HepG2 (cell line): ENCODE measurements around the gene CHPF. TPM values are rescaled to one million over a fixed set of nuclear protein-coding genes. Genes with fewer than 3 reads are reported as not detected.

Experiments used
- BCLAF1 ChIP-seq: fragments of 450-650 bp; IDR thresholded peaks from 2 replicates; pipeline ENCODE4 v1.6.1; 2017; ENCODE audit warnings: mild to moderate bottlenecking
- CC2D1A ChIP-seq: sonication (generic); formaldehyde crosslinking; IDR thresholded peaks from 2 replicates; pipeline ENCODE4 v1.8.1; 2023; ENCODE audit warnings: mild to moderate bottlenecking, missing genetic modification reagents
- FOXJ3 ChIP-seq: sonication (generic); formaldehyde crosslinking; IDR thresholded peaks from 2 replicates; pipeline ENCODE4 v1.4.0; 2020; ENCODE audit warnings: missing genetic modification reagents, mild to moderate bottlenecking, borderline replicate concordance
- HDAC1 ChIP-seq: sonication (generic); formaldehyde crosslinking; IDR thresholded peaks from 2 replicates; pipeline ENCODE4 v1.5.1; 2020; ENCODE audit warnings: mild to moderate bottlenecking, missing genetic modification reagents
- HES4 ChIP-seq: sonication (generic); formaldehyde crosslinking; IDR thresholded peaks from 2 replicates; pipeline ENCODE4 v1.9.0; 2021; ENCODE audit warnings: mild to moderate bottlenecking, missing genetic modification reagents, borderline replicate concordance
- SUZ12 ChIP-seq: fragments of 150-350 bp; IDR thresholded peaks from 2 replicates; pipeline ENCODE4 v1.6.1; 2014; ENCODE audit warnings: low read depth, low read length
- ZFP36L1 ChIP-seq: sonication (generic); formaldehyde crosslinking; IDR thresholded peaks from 2 replicates; pipeline ENCODE4 v1.8.0; 2022; ENCODE audit warnings: mild to moderate bottlenecking, missing genetic modification reagents, moderate library complexity
- ZNF17 ChIP-seq: sonication (generic); formaldehyde crosslinking; IDR thresholded peaks from 2 replicates; pipeline ENCODE4 v1.5.0; 2020; ENCODE audit warnings: mild to moderate bottlenecking, missing genetic modification reagents
- ZNF317 ChIP-seq: sonication (generic); formaldehyde crosslinking; IDR thresholded peaks from 2 replicates; pipeline ENCODE4 v1.5.0; 2020; ENCODE audit warnings: mild to moderate bottlenecking, missing genetic modification reagents
- ZNF556 ChIP-seq: sonication (generic); formaldehyde crosslinking; IDR thresholded peaks from 2 replicates; pipeline ENCODE4 v1.4.0; 2020; ENCODE audit warnings: mild to moderate bottlenecking, missing genetic modification reagents, borderline replicate concordance
- ZNF839 ChIP-seq: sonication (generic); formaldehyde crosslinking; IDR thresholded peaks from 2 replicates; pipeline ENCODE4 v1.4.0; 2020; ENCODE audit warnings: missing genetic modification reagents, mild to moderate bottlenecking, borderline replicate concordance
- polyA plus RNA-seq, 8 experiments: library from polyadenylated mRNA; depleted of rRNA in 3 of 8; stranded (reverse) in 7 of 8; unstranded in 1 of 8; fragments of >200 nt; fragmentation: Illumina TruSeq in 4 of 8; extraction: Trizol in 4 of 8; gene quantifications; 2 replicates each; pipeline versions ENCODE4 v1.2.1 to v1.2.3, GENCODE V29; 2011 to 2016; ENCODE audit warnings: low read depth in 4 of 8, missing spikeins in 1 of 8, mixed read lengths in 1 of 8; ENCODE audit not compliant: insufficient read depth in 1 of 8
- total RNA-seq, 5 experiments: library from RNA; depleted of rRNA; stranded (reverse); fragments of >200 nt; fragmentation: Illumina TruSeq; extraction: Trizol; gene quantifications; 2 replicates each; pipeline ENCODE4 v1.2.3, GENCODE V29; 2016; ENCODE audit warnings: low read depth in 1 of 5
- TF ChIP-seq, protein P1 (sequence below): sonication (generic); formaldehyde crosslinking; IDR thresholded peaks from 2 replicates; pipeline ENCODE4 v1.4.0; 2020; ENCODE audit warnings: mild to moderate bottlenecking, missing genetic modification reagents
- TF ChIP-seq, protein P2 (sequence below): IDR thresholded peaks from 2 replicates; pipeline ENCODE4 v1.6.1; 2012; ENCODE audit warnings: low read length, improper control_type of control experiment
- TF ChIP-seq, protein P3 (sequence below): sonication (generic); formaldehyde crosslinking; IDR thresholded peaks from 2 replicates; pipeline ENCODE4 v1.5.0; 2020; ENCODE audit warnings: mild to moderate bottlenecking, missing genetic modification reagents

CHPF gene
- total and polyA plus RNA-seq, 2 of the 13 experiments (the other 11 are each of a cell fraction or from before 2014, with no cell fraction given): 79.6 to 111 TPM

- TF ChIP-seq, protein P1, sequence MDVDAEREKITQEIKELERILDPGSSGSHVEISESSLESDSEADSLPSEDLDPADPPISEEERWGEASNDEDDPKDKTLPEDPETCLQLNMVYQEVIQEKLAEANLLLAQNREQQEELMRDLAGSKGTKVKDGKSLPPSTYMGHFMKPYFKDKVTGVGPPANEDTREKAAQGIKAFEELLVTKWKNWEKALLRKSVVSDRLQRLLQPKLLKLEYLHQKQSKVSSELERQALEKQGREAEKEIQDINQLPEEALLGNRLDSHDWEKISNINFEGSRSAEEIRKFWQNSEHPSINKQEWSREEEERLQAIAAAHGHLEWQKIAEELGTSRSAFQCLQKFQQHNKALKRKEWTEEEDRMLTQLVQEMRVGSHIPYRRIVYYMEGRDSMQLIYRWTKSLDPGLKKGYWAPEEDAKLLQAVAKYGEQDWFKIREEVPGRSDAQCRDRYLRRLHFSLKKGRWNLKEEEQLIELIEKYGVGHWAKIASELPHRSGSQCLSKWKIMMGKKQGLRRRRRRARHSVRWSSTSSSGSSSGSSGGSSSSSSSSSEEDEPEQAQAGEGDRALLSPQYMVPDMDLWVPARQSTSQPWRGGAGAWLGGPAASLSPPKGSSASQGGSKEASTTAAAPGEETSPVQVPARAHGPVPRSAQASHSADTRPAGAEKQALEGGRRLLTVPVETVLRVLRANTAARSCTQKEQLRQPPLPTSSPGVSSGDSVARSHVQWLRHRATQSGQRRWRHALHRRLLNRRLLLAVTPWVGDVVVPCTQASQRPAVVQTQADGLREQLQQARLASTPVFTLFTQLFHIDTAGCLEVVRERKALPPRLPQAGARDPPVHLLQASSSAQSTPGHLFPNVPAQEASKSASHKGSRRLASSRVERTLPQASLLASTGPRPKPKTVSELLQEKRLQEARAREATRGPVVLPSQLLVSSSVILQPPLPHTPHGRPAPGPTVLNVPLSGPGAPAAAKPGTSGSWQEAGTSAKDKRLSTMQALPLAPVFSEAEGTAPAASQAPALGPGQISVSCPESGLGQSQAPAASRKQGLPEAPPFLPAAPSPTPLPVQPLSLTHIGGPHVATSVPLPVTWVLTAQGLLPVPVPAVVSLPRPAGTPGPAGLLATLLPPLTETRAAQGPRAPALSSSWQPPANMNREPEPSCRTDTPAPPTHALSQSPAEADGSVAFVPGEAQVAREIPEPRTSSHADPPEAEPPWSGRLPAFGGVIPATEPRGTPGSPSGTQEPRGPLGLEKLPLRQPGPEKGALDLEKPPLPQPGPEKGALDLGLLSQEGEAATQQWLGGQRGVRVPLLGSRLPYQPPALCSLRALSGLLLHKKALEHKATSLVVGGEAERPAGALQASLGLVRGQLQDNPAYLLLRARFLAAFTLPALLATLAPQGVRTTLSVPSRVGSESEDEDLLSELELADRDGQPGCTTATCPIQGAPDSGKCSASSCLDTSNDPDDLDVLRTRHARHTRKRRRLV (CRISPR knock-in tag): no peak
- TF ChIP-seq BCLAF1 (no peak), HDAC1 (CRISPR knock-in tag) (peak; percentile 91), ZNF839 (CRISPR knock-in tag) (no peak), HES4 (CRISPR knock-in tag) (no peak), ZNF17 (CRISPR knock-in tag) (no peak), ZNF556 (CRISPR knock-in tag) (peak; percentile 98), SUZ12 (no peak), CC2D1A (CRISPR knock-in tag) (no peak), ZFP36L1 (CRISPR knock-in tag) (no peak), FOXJ3 (CRISPR knock-in tag) (no peak), ZNF317 (CRISPR knock-in tag) (peak; percentile 75)
- TF ChIP-seq, protein P2, sequence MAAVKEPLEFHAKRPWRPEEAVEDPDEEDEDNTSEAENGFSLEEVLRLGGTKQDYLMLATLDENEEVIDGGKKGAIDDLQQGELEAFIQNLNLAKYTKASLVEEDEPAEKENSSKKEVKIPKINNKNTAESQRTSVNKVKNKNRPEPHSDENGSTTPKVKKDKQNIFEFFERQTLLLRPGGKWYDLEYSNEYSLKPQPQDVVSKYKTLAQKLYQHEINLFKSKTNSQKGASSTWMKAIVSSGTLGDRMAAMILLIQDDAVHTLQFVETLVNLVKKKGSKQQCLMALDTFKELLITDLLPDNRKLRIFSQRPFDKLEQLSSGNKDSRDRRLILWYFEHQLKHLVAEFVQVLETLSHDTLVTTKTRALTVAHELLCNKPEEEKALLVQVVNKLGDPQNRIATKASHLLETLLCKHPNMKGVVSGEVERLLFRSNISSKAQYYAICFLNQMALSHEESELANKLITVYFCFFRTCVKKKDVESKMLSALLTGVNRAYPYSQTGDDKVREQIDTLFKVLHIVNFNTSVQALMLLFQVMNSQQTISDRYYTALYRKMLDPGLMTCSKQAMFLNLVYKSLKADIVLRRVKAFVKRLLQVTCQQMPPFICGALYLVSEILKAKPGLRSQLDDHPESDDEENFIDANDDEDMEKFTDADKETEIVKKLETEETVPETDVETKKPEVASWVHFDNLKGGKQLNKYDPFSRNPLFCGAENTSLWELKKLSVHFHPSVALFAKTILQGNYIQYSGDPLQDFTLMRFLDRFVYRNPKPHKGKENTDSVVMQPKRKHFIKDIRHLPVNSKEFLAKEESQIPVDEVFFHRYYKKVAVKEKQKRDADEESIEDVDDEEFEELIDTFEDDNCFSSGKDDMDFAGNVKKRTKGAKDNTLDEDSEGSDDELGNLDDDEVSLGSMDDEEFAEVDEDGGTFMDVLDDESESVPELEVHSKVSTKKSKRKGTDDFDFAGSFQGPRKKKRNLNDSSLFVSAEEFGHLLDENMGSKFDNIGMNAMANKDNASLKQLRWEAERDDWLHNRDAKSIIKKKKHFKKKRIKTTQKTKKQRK: no peak
- TF ChIP-seq, protein P3, sequence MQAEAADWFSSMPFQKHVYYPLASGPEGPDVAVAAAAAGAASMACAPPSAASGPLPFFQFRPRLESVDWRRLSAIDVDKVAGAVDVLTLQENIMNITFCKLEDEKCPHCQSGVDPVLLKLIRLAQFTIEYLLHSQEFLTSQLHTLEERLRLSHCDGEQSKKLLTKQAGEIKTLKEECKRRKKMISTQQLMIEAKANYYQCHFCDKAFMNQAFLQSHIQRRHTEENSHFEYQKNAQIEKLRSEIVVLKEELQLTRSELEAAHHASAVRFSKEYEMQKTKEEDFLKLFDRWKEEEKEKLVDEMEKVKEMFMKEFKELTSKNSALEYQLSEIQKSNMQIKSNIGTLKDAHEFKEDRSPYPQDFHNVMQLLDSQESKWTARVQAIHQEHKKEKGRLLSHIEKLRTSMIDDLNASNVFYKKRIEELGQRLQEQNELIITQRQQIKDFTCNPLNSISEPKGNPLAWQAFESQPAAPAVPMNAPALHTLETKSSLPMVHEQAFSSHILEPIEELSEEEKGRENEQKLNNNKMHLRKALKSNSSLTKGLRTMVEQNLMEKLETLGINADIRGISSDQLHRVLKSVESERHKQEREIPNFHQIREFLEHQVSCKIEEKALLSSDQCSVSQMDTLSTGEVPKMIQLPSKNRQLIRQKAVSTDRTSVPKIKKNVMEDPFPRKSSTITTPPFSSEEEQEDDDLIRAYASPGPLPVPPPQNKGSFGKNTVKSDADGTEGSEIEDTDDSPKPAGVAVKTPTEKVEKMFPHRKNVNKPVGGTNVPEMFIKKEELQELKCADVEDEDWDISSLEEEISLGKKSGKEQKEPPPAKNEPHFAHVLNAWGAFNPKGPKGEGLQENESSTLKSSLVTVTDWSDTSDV (CRISPR knock-in tag): 0 out of 2 replicates have a peak, but pooled peaks have one; percentile 76
Observed at GRCh38 chr2:219541611-219542180, 1.9 kb downstream of the CHPF start (continued).
